Measurements from ENCODE around the gene NRXN3. TPM values are rescaled to one million over a fixed set of nuclear protein-coding genes. Genes with fewer than 3 reads are reported as not detected.

NRXN3 gene
- total RNA-seq, 2 experiments from 2014 or later: not detected

DNA sequence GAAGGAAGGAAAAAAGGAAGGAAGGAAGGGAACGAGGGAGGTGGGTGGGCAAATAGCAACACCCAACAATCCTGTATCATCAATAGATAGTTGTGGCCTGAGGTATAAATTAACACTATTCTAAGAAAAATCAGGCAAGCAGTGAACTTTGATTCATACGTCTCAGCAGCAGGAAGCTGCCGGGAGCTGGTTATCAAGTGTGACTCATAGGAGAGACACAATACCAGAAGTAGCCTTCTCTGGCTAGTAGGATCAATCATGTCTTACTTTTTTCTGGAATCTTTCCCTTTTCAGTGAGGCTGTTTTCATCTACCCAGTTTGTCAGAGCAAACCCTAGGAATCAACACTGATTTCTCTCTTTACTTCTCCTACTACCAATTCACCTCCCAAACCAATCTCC lies 780.5 kb downstream of the NRXN3 start:
- Histone ChIP-seq H3K4me2 (ENCODE audit: low read length) (no peak overlapping the region), H3K9me2 (ENCODE audit: insufficient read depth, low read length) (no peaks in the 10 kb centered on the region), H3K9me3 (ENCODE audit: low read length) (no peaks in the 10 kb centered on the region), H2AFZ (ENCODE audit: low read length) (no peak overlapping the region), H3K79me2 (ENCODE audit: insufficient read depth, low read depth, low read length) (no peaks in the 10 kb centered on the region), H3K4me3 (ENCODE audit: low read depth, low read length, poor library complexity, severe bottlenecking) (no peak overlapping the region), H4K20me1 (ENCODE audit: insufficient read depth, low read length) (no peaks in the 10 kb centered on the region), H3K4me1 (ENCODE audit: insufficient read depth, low read length, poor library complexity, severe bottlenecking) (no peaks in the 10 kb centered on the region), H3K27ac (ENCODE audit: low read depth, low read length, poor library complexity, severe bottlenecking) (no peak overlapping the region), H3K36me3 (ENCODE audit: insufficient read depth, low read length) (no peaks in the 10 kb centered on the region)
- DNase-seq (ENCODE audit: low spot score): no peak
- ChIA-PET POLR2A (no interaction called here), CTCF (ENCODE audit: unreplicated experiment) (no interaction called here)
- TF ChIP-seq EZH2phosphoT487 (IDR thresholded peaks at IDR 0.05; ENCODE audit: borderline replicate concordance, low read depth, low read length): no peak
- TF ChIP-seq, protein P1, sequence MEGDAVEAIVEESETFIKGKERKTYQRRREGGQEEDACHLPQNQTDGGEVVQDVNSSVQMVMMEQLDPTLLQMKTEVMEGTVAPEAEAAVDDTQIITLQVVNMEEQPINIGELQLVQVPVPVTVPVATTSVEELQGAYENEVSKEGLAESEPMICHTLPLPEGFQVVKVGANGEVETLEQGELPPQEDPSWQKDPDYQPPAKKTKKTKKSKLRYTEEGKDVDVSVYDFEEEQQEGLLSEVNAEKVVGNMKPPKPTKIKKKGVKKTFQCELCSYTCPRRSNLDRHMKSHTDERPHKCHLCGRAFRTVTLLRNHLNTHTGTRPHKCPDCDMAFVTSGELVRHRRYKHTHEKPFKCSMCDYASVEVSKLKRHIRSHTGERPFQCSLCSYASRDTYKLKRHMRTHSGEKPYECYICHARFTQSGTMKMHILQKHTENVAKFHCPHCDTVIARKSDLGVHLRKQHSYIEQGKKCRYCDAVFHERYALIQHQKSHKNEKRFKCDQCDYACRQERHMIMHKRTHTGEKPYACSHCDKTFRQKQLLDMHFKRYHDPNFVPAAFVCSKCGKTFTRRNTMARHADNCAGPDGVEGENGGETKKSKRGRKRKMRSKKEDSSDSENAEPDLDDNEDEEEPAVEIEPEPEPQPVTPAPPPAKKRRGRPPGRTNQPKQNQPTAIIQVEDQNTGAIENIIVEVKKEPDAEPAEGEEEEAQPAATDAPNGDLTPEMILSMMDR (conservative IDR thresholded peaks at IDR 0.05; ENCODE audit: low read length): no peak
- intact Hi-C loops (cut with micrococcal nuclease; ENCODE audit: unreplicated experiment): no loop called here
- no TSS peak for BruUV-seq (replicated peaks)

DNA sequence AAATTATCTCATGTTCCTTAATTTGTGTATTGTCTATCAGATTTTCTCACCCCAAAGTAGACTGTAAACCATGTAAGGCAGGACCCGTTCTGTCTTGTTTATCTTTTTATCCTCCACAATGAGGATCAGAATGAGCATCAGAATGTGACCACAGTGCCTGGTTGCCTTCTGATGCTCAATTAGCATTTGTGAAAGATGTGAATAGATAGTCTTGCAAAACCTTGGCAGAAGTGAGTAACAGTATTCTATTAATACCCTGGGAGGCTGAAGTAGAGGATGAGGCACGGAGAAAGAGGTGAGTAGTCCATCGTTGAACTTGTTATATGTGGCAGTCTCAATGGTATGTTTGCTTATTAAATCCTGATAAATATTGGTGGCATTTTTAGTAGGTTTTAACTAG lies 781.4 kb downstream of the NRXN3 start:
- Histone ChIP-seq H3K79me2 (ENCODE audit: insufficient read depth, low read depth, low read length) (no peaks in the 10 kb centered on the region), H3K9me3 (ENCODE audit: low read length) (no peaks in the 10 kb centered on the region), H3K9me2 (ENCODE audit: insufficient read depth, low read length) (no peaks in the 10 kb centered on the region), H2AFZ (ENCODE audit: low read length) (no peak overlapping the region), H3K36me3 (ENCODE audit: insufficient read depth, low read length) (no peaks in the 10 kb centered on the region), H3K27ac (ENCODE audit: low read depth, low read length, poor library complexity, severe bottlenecking) (no peak overlapping the region), H3K4me1 (ENCODE audit: insufficient read depth, low read length, poor library complexity, severe bottlenecking) (no peaks in the 10 kb centered on the region), H4K20me1 (ENCODE audit: insufficient read depth, low read length) (no peaks in the 10 kb centered on the region), H3K4me2 (ENCODE audit: low read length) (no peak overlapping the region), H3K4me3 (ENCODE audit: low read depth, low read length, poor library complexity, severe bottlenecking) (no peak overlapping the region)
- DNase-seq (ENCODE audit: low spot score): no peak
- ChIA-PET CTCF (ENCODE audit: unreplicated experiment) (no interaction called here), POLR2A (no interaction called here)
- intact Hi-C loops (cut with micrococcal nuclease; ENCODE audit: unreplicated experiment): no loop called here
- no TSS peak for BruUV-seq (replicated peaks)
- TF ChIP-seq EZH2phosphoT487 (IDR thresholded peaks at IDR 0.05; ENCODE audit: borderline replicate concordance, low read depth, low read length): no peak
- TF ChIP-seq, protein P1 (conservative IDR thresholded peaks at IDR 0.05; ENCODE audit: low read length): no peak

DNA sequence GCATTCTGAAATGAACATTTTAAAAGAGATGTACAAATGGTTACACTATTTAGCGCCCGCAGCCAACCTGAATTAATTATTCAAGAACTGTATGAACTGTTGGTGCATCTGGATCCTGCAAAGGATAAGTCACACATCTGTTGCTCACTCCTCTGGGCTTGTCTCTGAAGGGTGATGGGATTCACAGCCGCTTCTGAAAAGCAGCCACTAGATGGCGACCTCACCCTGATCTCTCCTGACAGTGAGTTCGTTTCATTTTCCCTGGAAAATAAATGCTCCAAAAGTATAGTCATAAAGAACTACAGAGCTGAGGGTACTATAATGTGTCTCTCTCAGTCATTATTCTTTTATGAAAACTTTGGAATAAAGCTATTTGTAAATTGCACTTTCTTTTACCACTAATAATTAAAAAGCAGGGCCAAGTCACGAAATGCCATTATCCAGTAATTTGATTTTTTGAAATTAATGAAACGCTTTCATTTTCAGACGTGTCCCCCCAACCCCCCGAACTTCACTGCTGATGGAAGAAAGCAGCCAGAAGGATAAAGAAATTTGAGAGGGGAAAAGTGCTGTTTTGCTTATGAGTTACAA lies 789.6 kb downstream of the NRXN3 start:
- no peaks in the 10 kb centered on the region for H3K4me1 ChIP-seq (ENCODE audit: insufficient read depth, low read length, poor library complexity, severe bottlenecking)
- no peaks in the 10 kb centered on the region for H3K9me3 ChIP-seq (ENCODE audit: low read length)
- H3K4me2 ChIP-seq (ENCODE audit: low read length): peak overlapping the region; percentile 20; the same call in 1 of the 2 replicates
- H3K79me2 ChIP-seq (ENCODE audit: insufficient read depth, low read depth, low read length): no peaks in the 10 kb centered on the region
- no peaks in the 10 kb centered on the region for H3K36me3 ChIP-seq (ENCODE audit: insufficient read depth, low read length)
- H4K20me1 ChIP-seq (ENCODE audit: insufficient read depth, low read length): no peaks in the 10 kb centered on the region
- no peak overlapping the region for H3K27ac ChIP-seq (ENCODE audit: low read depth, low read length, poor library complexity, severe bottlenecking)
- intact Hi-C loops (cut with micrococcal nuclease; ENCODE audit: unreplicated experiment): no loop called here
- BruUV-seq (replicated peaks): no TSS peak
- ChIA-PET CTCF (ENCODE audit: unreplicated experiment) (interaction anchor here (1.3 kb wide), 1 partner anchor 26 kb away, joined by 4 read pairs; no protein-coding TSS in a partner anchor), POLR2A (interaction anchor here (1.0 kb wide), 1 partner anchor 13 kb away, joined by 4 read pairs; no protein-coding TSS in a partner anchor)
- no peaks in the 10 kb centered on the region for H3K9me2 ChIP-seq (ENCODE audit: insufficient read depth, low read length)
- no peak overlapping the region for H3K4me3 ChIP-seq (ENCODE audit: low read depth, low read length, poor library complexity, severe bottlenecking)
- TF ChIP-seq, protein P1 (conservative IDR thresholded peaks at IDR 0.05; ENCODE audit: low read length): peak; percentile 96
- no peak for TF ChIP-seq EZH2phosphoT487 (IDR thresholded peaks at IDR 0.05; ENCODE audit: borderline replicate concordance, low read depth, low read length)
- H2AFZ ChIP-seq (ENCODE audit: low read length): peak overlapping the region; percentile 3; the same call in 1 of the 2 replicates
- DNase-seq (ENCODE audit: low spot score): peak; percentile 43
